Endothelial cell (in vitro differentiated cells): ENCODE results near the gene TUBG1. TPM values are rescaled to one million over a fixed set of nuclear protein-coding genes. Genes with fewer than 3 reads are reported as not detected.

Experiments
- total RNA-seq: library from RNA; stranded (reverse); fragmentation: NEBNext Ultra II Directional; extraction: Animal tissue kit (Norgen Biotek cat#: 25700); gene quantifications from one replicate; pipeline ENCODE4 v1.2.1, GENCODE V29; 2021; ENCODE audit not compliant: unreplicated experiment

Gene TUBG1
- total RNA-seq, 1 donor from 2014 or later: 54.5 TPM

Other genes with a start within 250 kb of the TUBG1 start
- 160 TPM for gene STAT3, start 221.2 kb upstream of the TUBG1 start, total RNA-seq
- gene CAVIN1, start 186.4 kb upstream of the TUBG1 start, total RNA-seq: 334 TPM
- 103 TPM for gene ATP6V0A1, start 150.8 kb upstream of the TUBG1 start, total RNA-seq
- gene NAGLU, start 73.4 kb upstream of the TUBG1 start, total RNA-seq: 24.2 TPM
- 0.64 TPM for gene HSD17B1, start 56.8 kb upstream of the TUBG1 start, total RNA-seq
- 66.3 TPM for gene COASY, start 47.5 kb upstream of the TUBG1 start, total RNA-seq
- gene MLX, start 42.6 kb upstream of the TUBG1 start, total RNA-seq: 45.9 TPM
- gene PSMC3IP, start 32.0 kb upstream of the TUBG1 start, total RNA-seq: 8.0 TPM
- 92.1 TPM for gene RETREG3, start 309 bp upstream of the TUBG1 start, total RNA-seq
- gene TUBG2, start 49.6 kb downstream of the TUBG1 start, total RNA-seq: 19.7 TPM
- 25.2 TPM for gene PLEKHH3, start 67.3 kb downstream of the TUBG1 start, total RNA-seq
- gene CCR10, start 72.2 kb downstream of the TUBG1 start, total RNA-seq: 1.2 TPM
- 8.9 TPM for gene CNTNAP1, start 72.8 kb downstream of the TUBG1 start, total RNA-seq
- gene EZH1, start 135.4 kb downstream of the TUBG1 start, total RNA-seq: 31.7 TPM
- gene RAMP2, start 151.5 kb downstream of the TUBG1 start, total RNA-seq: 630 TPM
- 39.4 TPM for gene VPS25, start 163.8 kb downstream of the TUBG1 start, total RNA-seq
- gene WNK4, start 170.9 kb downstream of the TUBG1 start, total RNA-seq: 8.9 TPM
- gene COA3, start 189.0 kb downstream of the TUBG1 start, total RNA-seq: 60.3 TPM
- gene CNTD1, start 189.2 kb downstream of the TUBG1 start, total RNA-seq: 0.59 TPM
- 66.4 TPM for gene BECN1, start 214.6 kb downstream of the TUBG1 start, total RNA-seq
- 128 TPM for gene PSME3, start 223.7 kb downstream of the TUBG1 start, total RNA-seq
- gene AOC2, start 234.9 kb downstream of the TUBG1 start, total RNA-seq: 6.2 TPM
- 36.5 TPM for gene AOC3, start 241.5 kb downstream of the TUBG1 start, total RNA-seq